Thymus (tissue), 11 donors: ENCODE results near the gene MRNIP. TPM values are rescaled to one million over a fixed set of nuclear protein-coding genes. Genes with fewer than 3 reads are reported as not detected.

ENCODE experiments used
- DNase-seq, 9 donors: peaks; one replicate each; pipeline ENCODE4 v3.0.0-alpha.2; 2013; ENCODE audit warnings: low spot score in 9 of 9, low read depth in 6 of 9, missing footprints in 1 of 9
- H3K27ac ChIP-seq, 2 donors: one replicate each; pipeline ENCODE4 v1.5.1; 2013; ENCODE audit warnings: control low read depth in 1 of 2, low read depth in 1 of 2, low read length in 1 of 2, mild to moderate bottlenecking in 1 of 2, moderate library complexity in 1 of 2
- H3K27me3 ChIP-seq, 2 donors: one replicate each; pipeline ENCODE4 v1.5.1; 2013; ENCODE audit warnings: low read length in 1 of 2; ENCODE audit not compliant: control insufficient read depth in 2 of 2, insufficient read depth in 1 of 2
- H3K36me3 ChIP-seq, 2 donors: one replicate each; pipeline ENCODE4 v1.5.1; 2013; ENCODE audit warnings: low read length in 1 of 2, mild to moderate bottlenecking in 1 of 2, moderate library complexity in 1 of 2; ENCODE audit not compliant: control insufficient read depth in 2 of 2, insufficient read depth in 2 of 2
- H3K4me1 ChIP-seq, 2 donors: one replicate each; pipeline ENCODE4 v1.5.1; 2013; ENCODE audit warnings: low read length in 2 of 2; ENCODE audit not compliant: control insufficient read depth in 2 of 2, insufficient read depth in 2 of 2
- H3K4me3 ChIP-seq, 2 donors: one replicate each; pipeline ENCODE4 v1.5.1; 2013; ENCODE audit warnings: low read length in 2 of 2, control low read depth in 1 of 2, mild to moderate bottlenecking in 1 of 2
- H3K9me3 ChIP-seq, 2 donors: one replicate each; pipeline ENCODE4 v1.5.1; 2013; ENCODE audit warnings: low read length in 1 of 2, mild to moderate bottlenecking in 1 of 2; ENCODE audit not compliant: control insufficient read depth in 2 of 2, insufficient read depth in 1 of 2
- WGBS: extraction: QIAGEN DNeasy Blood & Tissue Kit; methylation state at CpG from one replicate; pipeline ENCODE4 v1.1.7; 2013; 5-methylcytosine and 5-hydroxymethylcytosine counted together
- polyA plus RNA-seq: library from polyadenylated mRNA; stranded (reverse); fragments of 200-250 nt; gene quantifications from one replicate; pipeline ENCODE4 v1.2.3, GENCODE V29; 2013
- total RNA-seq: library from RNA; stranded (reverse); fragments of 120-200 nt; gene quantifications from one replicate; pipeline ENCODE4 v1.2.4, GENCODE V29; 2013
- donor health status: healthy.

The MRNIP gene
- total and polyA plus RNA-seq, 2 donors, result 10.2 to 43.9 TPM

DNA sequence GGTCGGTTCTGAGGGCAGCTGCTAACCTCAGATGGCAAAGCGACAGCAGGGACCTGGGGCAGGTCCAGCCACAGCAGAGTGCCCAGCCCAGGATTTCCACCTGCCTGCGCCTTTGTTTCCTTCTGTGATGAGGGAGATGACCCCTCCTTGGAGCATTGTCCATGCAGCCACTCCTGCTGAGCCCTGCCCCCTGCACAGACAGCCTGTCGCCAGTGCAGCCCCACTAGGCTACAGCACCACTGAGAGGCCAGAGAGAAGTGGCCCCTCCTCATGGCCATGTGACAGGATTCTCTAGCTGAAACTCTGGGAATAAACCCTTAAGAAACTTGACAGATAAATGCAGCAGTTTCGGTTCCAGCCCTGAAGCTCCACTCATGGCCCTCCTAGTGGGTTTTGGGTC lies 10.5 kb upstream of the MRNIP start:
- H3K4me3 ChIP-seq, result no peak overlapping the region
- no peaks in the 10 kb centered on the region for H3K9me3 ChIP-seq
- 97% methylated on average over 5 of the region's 5 CpGs for WGBS
- no peak for DNase-seq
- peaks cover 46 to 62% of the 10 kb centered on the region in 2 donors for H3K36me3 ChIP-seq
- no peaks in the 10 kb centered on the region for H3K4me1 ChIP-seq
- H3K27ac ChIP-seq, result no peak overlapping the region
- H3K27me3 ChIP-seq, result no peaks in the 10 kb centered on the region

DNA sequence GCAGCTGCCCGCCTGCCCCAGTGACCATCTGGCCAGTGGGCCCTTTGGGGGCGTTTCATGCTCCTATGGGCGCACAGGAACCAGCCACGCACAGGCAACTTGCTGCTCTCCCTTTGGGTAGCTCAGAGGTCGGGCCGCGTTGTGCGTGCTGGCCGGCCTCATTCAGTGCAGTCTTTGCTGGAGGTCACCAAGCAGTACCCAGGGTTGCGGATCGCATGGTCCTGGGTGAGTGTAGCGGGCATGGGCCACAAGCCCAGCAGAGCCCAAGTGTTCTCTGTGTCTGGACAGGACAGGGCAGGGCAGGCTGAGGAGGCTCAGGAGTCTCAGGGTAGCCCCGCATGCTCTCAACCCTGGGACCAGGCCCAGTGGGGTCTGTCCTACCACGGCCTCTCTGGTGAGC lies 9.9 kb upstream of the MRNIP start:
- H3K27ac ChIP-seq, result no peak overlapping the region
- peaks cover 50 to 62% of the 10 kb centered on the region in 2 donors for H3K36me3 ChIP-seq
- no peak overlapping the region for H3K4me3 ChIP-seq
- H3K4me1 ChIP-seq, result no peaks in the 10 kb centered on the region
- DNase-seq, result no peak
- WGBS, result 94% methylated on average over 14 of the region's 14 CpGs
- no peaks in the 10 kb centered on the region for H3K27me3 ChIP-seq
- H3K9me3 ChIP-seq, result no peaks in the 10 kb centered on the region

DNA sequence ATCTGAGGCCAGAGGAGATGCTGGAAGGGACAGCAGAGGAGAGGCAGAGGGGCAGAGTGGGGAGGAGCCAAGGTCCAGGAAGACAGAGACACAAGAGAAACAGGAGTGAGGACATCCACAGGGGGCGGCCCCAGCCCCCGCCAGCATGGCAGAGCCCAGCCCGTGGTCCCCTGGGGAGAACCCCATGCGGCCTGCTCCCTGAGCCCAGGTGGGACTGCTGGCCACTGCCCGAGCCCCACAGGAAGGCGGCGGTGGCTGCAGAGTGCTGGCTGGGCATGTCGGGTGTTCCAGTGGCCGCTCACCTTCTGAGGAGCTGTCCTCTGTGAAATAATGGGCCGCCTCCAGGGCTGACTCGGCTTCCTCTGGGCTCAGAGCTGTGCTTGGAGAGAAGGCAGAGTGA lies 8.9 kb upstream of the MRNIP start:
- Histone ChIP-seq H3K4me1 (no peaks in the 10 kb centered on the region), H3K4me3 (no peak overlapping the region), H3K27me3 (no peaks in the 10 kb centered on the region), H3K36me3 (peaks cover 49 to 62% of the 10 kb centered on the region in 2 donors), H3K27ac (no peak overlapping the region), H3K9me3 (no peaks in the 10 kb centered on the region)
- 98% methylated on average over 11 of the region's 11 CpGs for WGBS
- no peak for DNase-seq

DNA sequence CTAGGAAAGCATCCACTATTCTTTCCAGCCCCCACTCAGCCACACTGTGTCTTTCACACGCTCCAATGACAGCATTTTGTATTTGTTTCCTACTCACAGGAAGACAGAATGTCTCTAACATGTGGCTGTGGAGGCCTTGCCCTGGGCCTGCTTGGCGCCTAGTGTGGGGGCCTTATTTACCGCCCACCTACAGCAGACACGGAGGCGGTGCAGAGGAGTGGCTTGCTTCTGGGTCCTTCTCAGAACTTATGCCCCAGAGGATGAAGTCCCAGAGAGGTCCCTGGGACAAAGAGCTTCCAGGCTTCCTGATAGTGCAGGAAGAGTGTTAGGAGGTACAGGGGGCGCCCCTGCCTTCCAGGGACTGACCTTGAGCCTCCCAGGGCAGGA lies 8.5 kb upstream of the MRNIP start:
- Histone ChIP-seq H3K4me1 (no peaks in the 10 kb centered on the region), H3K4me3 (no peak overlapping the region), H3K27ac (no peak overlapping the region), H3K9me3 (no peaks in the 10 kb centered on the region), H3K36me3 (peaks cover 47 to 59% of the 10 kb centered on the region in 2 donors), H3K27me3 (no peaks in the 10 kb centered on the region)
- 96% methylated on average over 6 of the region's 6 CpGs for WGBS
- no peak for DNase-seq

DNA sequence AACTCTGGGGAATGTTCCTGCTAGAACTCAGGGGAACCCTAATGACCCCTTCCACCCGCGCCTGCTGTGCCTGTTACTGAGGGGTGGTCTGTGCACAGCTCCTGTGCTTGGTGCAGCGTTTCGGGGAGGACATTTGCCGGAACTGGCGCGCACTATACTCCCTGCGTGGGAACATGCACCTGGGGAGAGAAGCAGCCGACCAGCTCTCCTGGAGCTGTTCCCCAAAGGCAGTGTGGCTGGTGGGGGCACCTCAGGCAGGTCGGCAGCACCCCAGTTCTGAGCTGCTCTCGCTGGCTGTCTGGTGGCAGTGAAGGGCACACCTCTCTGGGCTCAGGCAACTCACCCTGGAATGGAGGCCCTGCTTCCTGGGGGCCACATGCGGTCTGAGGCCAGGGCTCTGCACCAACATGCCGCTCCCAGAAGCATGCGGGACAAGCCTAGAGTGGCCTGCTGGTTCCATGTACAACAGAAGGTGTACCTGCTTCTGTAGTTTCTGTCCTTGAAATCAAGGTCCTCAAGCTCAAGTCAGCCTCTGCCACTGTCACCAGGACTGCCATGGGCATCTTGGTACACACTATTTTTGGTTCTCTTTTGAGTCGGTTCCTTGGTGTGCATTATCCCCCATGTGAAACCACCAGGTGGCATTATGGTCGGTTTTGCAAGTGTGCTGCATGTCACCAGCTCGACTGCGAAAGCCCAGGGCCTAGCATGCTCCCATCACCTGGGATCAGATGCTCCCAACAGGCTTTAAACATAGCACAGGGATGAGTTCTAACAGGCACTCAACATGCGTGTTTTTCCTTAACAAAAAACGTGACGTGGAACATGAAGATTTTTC lies 7.8 kb upstream of the MRNIP start:
- Histone ChIP-seq H3K4me3 (no peak overlapping the region), H3K4me1 (no peaks in the 10 kb centered on the region), H3K36me3 (peaks cover 46 to 57% of the 10 kb centered on the region in 2 donors), H3K9me3 (no peaks in the 10 kb centered on the region), H3K27ac (no peak overlapping the region), H3K27me3 (no peaks in the 10 kb centered on the region)
- WGBS, result 93% methylated on average over 21 of the region's 21 CpGs
- DNase-seq, result peak in 1 of 9 donors; percentile 24

DNA sequence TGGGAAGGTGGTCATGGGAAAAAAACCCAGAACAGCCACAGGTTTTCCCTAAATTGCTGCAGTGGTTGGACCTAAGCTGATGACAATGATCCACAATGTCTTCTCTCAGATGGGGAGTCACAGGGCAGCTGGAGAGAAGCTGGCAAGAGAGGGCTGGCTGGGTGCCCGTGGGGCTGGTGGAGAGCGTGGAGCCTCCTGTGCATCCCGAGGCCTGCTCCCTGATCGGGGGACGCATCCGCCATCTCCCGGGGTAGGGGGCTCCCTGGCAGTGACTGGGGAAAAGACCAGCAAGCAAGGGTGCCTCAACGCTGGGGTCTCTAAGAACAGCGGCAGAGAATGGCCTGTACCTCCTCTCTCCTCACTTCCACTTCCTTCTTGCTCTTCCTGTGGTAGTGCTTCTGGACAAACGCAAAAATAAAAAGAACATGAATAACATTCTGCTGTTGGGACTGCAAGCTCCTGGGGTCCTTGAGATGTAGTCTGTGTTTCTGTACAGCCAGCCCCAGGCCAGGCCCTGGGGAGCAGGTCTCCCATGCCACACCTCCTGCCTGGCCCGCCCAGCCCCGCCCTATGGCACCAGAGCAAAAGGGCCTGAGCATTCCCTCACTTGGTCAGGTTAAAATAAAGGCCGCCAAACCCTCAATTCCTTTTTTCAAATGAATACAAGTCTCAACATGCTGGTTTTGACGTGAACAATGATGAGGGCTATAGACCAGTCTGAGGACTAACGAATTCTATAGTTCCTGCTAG lies 7.0 kb upstream of the MRNIP start:
- WGBS, result 97% methylated on average over 15 of the region's 15 CpGs
- Histone ChIP-seq H3K27ac (no peak overlapping the region), H3K4me3 (no peak overlapping the region), H3K27me3 (no peaks in the 10 kb centered on the region), H3K9me3 (no peaks in the 10 kb centered on the region), H3K36me3 (peaks cover 46 to 54% of the 10 kb centered on the region in 2 donors), H3K4me1 (no peaks in the 10 kb centered on the region)
- DNase-seq, result no peak

DNA sequence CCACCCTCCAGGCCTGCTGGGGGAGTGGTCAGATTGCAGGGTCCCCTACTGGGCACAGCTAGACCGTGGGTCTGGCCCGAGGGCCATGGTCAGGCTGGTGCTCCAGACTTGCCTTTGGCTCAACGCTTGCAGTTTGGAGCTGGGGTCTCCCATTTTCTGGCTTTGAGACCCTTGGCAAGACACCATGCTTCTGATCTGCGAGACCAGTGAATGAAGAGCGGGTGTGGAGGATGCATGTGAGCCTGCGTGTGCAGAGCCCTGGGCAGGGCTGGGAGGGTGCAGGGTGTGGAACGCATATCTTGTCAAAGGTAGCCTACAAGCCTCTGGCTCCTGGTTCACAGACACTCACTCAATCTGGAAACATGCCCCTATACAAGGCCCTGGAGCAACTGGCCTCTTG lies 6.1 kb upstream of the MRNIP start:
- Histone ChIP-seq H3K4me1 (no peaks in the 10 kb centered on the region), H3K27me3 (peaks cover 0 to 4% of the 10 kb centered on the region in 2 donors), H3K27ac (no peak overlapping the region), H3K9me3 (no peaks in the 10 kb centered on the region), H3K36me3 (peaks cover 40 to 49% of the 10 kb centered on the region in 2 donors), H3K4me3 (no peak overlapping the region)
- 97% methylated on average over 7 of the region's 7 CpGs for WGBS
- DNase-seq, result no peak

DNA sequence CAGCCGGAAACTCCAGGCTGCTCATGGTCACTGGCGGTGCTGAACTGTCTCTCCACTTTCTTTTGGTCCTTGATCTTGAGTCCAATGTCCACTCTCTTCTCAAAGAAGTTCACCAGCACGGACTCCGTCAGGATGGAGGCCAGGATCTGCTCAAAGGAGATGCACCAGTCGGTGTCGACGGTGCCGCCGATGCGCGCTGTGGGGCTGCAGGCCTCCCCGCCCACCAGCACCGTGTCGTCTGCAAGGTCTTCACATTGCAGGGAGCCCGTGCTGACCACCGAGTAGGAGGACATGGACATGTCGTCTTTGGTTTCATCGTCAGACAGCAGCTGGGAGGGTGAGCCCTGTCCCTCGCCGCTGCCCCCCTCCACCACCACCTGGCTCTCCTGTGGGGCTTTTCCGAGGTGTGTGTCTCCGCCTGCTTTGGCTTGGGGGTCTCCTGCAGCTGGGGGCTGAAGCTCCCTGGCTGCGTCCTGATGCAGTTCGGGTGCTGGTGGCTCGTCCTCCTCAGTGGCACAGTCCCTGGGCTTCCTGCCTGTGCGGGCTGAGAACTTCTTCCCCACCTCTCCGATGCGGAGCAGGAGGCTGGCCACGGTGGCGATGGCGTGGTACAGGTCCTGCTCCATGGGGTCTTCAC lies 5.0 kb upstream of the MRNIP start:
- no peaks in the 10 kb centered on the region for H3K9me3 ChIP-seq
- no peak overlapping the region for H3K4me3 ChIP-seq
- peaks cover 40 to 41% of the 10 kb centered on the region in 2 donors for H3K36me3 ChIP-seq
- H3K27me3 ChIP-seq, result peaks cover 0 to 12% of the 10 kb centered on the region in 2 donors
- DNase-seq, result no peak
- peaks cover 0 to 7% of the 10 kb centered on the region in 2 donors for H3K4me1 ChIP-seq
- WGBS, result 98% methylated on average over 31 of the region's 31 CpGs
- H3K27ac ChIP-seq, result no peak overlapping the region

DNA sequence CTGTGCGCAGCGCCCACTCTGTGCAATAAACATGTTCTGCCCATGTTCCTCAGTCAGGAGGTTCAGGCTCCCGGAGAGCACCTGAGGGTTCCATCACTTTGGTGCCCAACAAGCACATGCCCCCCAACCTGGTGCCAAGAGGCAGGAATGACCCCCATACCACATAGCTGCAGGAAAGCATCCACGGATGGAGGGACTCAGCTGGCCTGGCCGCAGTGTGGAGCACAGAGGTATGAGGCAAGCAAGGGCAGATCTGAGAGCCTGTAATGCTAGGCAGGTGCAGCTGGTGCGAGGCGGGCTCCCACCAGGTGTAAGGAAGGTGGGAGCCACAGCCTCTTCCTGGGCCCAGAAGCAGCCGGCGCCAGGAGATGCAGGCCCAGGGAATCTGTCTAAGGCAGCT lies 4.3 kb upstream of the MRNIP start:
- no peak for DNase-seq
- Histone ChIP-seq H3K27me3 (peaks cover 0 to 12% of the 10 kb centered on the region in 2 donors), H3K9me3 (no peaks in the 10 kb centered on the region), H3K27ac (no peak overlapping the region), H3K36me3 (peaks cover 40 to 41% of the 10 kb centered on the region in 2 donors), H3K4me3 (no peak overlapping the region), H3K4me1 (peaks cover 0 to 7% of the 10 kb centered on the region in 2 donors)
- WGBS, result 96% methylated on average over 9 of the region's 9 CpGs
